Karpas-422 (cell line): Measurements from ENCODE around the gene APOA5. TPM values are rescaled to one million over a fixed set of nuclear protein-coding genes. Genes with fewer than 3 reads are reported as not detected.

Source experiments
- DNase-seq: peaks from one replicate; pipeline ENCODE4 v3.0.0-alpha.2; 2015
- H2AFZ ChIP-seq: fragments of 200-600 bp; sonication (generic); 2 replicates; pipeline ENCODE4 v1.6.1; 2014; ENCODE audit warnings: antibody characterized with exemption, low read length, mixed read lengths
- H3K27ac ChIP-seq: fragments of 200-600 bp; sonication (generic); 2 replicates; pipeline ENCODE4 v1.5.1; 2014; ENCODE audit warnings: mild to moderate bottlenecking, low read length, moderate library complexity
- H3K27me3 ChIP-seq: fragments of 200-600 bp; sonication (generic); 2 replicates; pipeline ENCODE4 v1.6.1; 2014; ENCODE audit warnings: low read length, mixed read lengths
- H3K36me3 ChIP-seq: fragments of 200-600 bp; sonication (generic); 2 replicates; pipeline ENCODE4 v1.6.1; 2014; ENCODE audit warnings: low read length, mixed read lengths; ENCODE audit not compliant: insufficient read depth
- H3K4me1 ChIP-seq: fragments of 200-600 bp; sonication (generic); 2 replicates; pipeline ENCODE4 v1.6.1; 2014; ENCODE audit warnings: mild to moderate bottlenecking, low read length, mixed read lengths
- H3K4me2 ChIP-seq: fragments of 200-600 bp; sonication (generic); 2 replicates; pipeline ENCODE4 v1.6.1; 2014; ENCODE audit warnings: low read length, low read depth, mild to moderate bottlenecking; ENCODE audit not compliant: poor library complexity, severe bottlenecking
- H3K4me3 ChIP-seq: fragments of 200-600 bp; sonication (generic); 2 replicates; pipeline ENCODE4 v1.5.1; 2014; ENCODE audit warnings: mild to moderate bottlenecking, antibody characterized with exemption, low read length, mixed read lengths
- H3K79me2 ChIP-seq: fragments of 200-600 bp; sonication (generic); 2 replicates; pipeline ENCODE4 v1.6.1; 2014; ENCODE audit warnings: mild to moderate bottlenecking, low read length, mixed read lengths
- H3K9ac ChIP-seq: fragments of 200-600 bp; sonication (generic); 2 replicates; pipeline ENCODE4 v1.6.0; 2014; ENCODE audit warnings: low read length
- H3K9me2 ChIP-seq: fragments of 200-600 bp; sonication (generic), shearing (Covaris generic); replicated peaks from 2 replicates; pipeline ENCODE4 v1.6.0; 2014; ENCODE audit warnings: mild to moderate bottlenecking, low read length, moderate library complexity; ENCODE audit not compliant: insufficient read depth
- H3K9me3 ChIP-seq: fragments of 300-700, 200-600 bp; sonication (generic); 2 replicates; pipeline ENCODE4 v1.6.1; 2014; ENCODE audit warnings: low read length, mixed read lengths
- H4K20me1 ChIP-seq: fragments of 200-600 bp; sonication (generic); 2 replicates; pipeline ENCODE4 v1.6.1; 2014; ENCODE audit warnings: mild to moderate bottlenecking, antibody characterized with exemption, low read length, low read depth; ENCODE audit not compliant: insufficient read depth
- total RNA-seq: library from RNA; depleted of rRNA; stranded (reverse); fragments of >200 nt; shearing (Covaris generic); gene quantifications from 2 replicates; pipeline ENCODE4 v1.2.3, GENCODE V29; 2014; ENCODE audit warnings: low replicate concordance; rRNA removed

The APOA5 gene
- total RNA-seq, 1 experiment from 2014 or later = not detected

DNA sequence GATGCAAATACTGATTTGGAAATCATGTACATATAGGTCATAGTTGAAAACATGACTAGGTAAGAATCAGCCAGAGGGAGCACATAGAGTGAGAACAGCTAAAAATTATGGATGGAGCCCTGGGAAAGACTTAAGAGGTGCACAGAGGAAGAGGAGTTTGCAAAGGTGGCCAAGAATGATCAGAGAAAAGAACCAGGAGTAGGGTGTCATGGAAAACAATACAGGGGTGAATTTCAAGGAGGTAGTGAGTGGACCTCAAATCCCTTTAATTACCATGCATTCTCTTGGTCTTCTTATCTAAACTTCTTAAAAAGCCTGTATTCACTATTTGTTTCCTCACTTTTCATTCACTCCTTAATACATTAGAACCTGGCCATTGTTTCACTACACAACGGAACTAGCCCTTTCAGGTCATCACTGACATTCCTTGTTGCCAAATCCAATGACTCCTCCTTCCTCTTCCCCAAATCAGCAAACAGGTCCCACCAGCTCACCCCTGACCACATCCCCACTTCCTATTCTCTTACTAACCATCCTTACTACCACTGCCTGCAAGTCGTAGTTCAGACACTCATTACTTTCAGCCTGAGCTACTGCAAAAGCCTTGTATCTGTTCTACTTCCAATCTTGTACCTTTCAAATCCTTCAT lies 41.5 kb downstream of the APOA5 start:
- Histone ChIP-seq H3K36me3 (peaks cover 4% of the 10 kb centered on the region; the same call in 1 of the 2 replicates), H3K27me3 (no peaks in the 10 kb centered on the region), H4K20me1 (no peaks in the 10 kb centered on the region)

DNA sequence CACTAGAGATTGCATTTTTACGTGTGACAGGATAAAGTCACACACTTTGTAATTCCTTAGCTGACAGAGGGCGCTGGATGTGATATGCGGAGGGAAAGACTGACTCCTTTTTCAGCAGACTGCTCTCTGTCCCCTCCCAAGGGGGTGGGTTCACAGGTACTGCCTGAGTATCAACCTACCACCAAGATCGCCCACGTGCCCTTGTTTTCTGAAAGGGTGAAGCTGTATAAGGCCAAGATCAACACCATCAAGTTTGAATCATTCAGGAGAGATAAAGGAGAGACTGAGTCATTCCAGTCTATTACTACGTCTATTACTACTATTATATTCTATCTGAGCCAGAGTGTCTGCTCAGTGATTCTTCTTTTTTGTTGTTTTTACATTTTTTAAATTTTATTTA lies 49.6 kb downstream of the APOA5 start:
- Histone ChIP-seq H3K36me3 (no peaks in the 10 kb centered on the region), H2AFZ (no peak overlapping the region), H3K9me2 (no peaks in the 10 kb centered on the region), H3K4me2 (no peak overlapping the region), H3K27ac (no peak overlapping the region), H3K79me2 (no peaks in the 10 kb centered on the region), H3K4me1 (no peaks in the 10 kb centered on the region), H3K9ac (no peak overlapping the region), H3K9me3 (no peaks in the 10 kb centered on the region), H4K20me1 (no peaks in the 10 kb centered on the region), H3K4me3 (no peak overlapping the region), H3K27me3 (no peaks in the 10 kb centered on the region)
- DNase-seq = no peak

More for the DNA sequence above, 41.5 kb downstream of the APOA5 start:
- Histone ChIP-seq H3K4me1 (no peaks in the 10 kb centered on the region), H3K4me3 (no peak overlapping the region), H3K9ac (no peak overlapping the region), H3K27ac (no peak overlapping the region), H3K9me3 (no peaks in the 10 kb centered on the region), H2AFZ (no peak overlapping the region), H3K79me2 (no peaks in the 10 kb centered on the region), H3K4me2 (no peak overlapping the region), H3K9me2 (no peaks in the 10 kb centered on the region)
- no peak for DNase-seq

DNA sequence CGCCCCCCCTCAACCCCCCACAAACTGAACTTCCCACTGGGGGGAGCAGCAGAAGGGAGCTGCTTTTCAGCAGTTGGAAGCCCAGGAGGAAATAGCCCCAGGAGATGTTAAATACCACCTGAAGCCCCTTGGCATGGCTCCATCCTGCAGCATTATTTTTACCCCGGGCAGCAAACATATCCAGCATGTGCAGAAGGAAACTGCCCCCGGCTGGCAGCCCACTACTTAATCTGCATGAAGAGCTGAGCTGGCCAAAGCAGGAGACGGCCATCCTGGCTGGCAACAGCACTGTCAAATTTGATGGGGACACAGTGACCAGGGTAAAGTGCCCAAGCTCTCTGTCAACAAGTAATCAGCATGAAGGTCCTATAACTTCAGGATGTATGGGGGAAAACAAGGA lies 50.9 kb downstream of the APOA5 start:
- no peaks in the 10 kb centered on the region for H3K27me3 ChIP-seq
- H3K4me3 ChIP-seq = no peak overlapping the region
- no peak overlapping the region for H3K9ac ChIP-seq
- H3K9me2 ChIP-seq = no peaks in the 10 kb centered on the region
- no peak overlapping the region for H3K4me2 ChIP-seq
- H4K20me1 ChIP-seq = no peaks in the 10 kb centered on the region
- no peaks in the 10 kb centered on the region for H3K79me2 ChIP-seq
- H3K9me3 ChIP-seq = no peaks in the 10 kb centered on the region
- H3K36me3 ChIP-seq = no peaks in the 10 kb centered on the region
- H3K4me1 ChIP-seq = no peaks in the 10 kb centered on the region
- no peak for DNase-seq
- no peak overlapping the region for H3K27ac ChIP-seq
- H2AFZ ChIP-seq = no peak overlapping the region

Other genes with a start within 250 kb of the APOA5 start
- 6.4 and 14.1 TPM in 2 replicates for gene BUD13, start 18.9 kb downstream of the APOA5 start, total RNA-seq
- gene ZPR1, start 3.9 kb downstream of the APOA5 start, total RNA-seq = 29.8 and 44.7 TPM in 2 replicates
- gene APOA4, start 31.4 kb upstream of the APOA5 start, total RNA-seq = not detected in 2 replicates
- gene APOC3, start 38.0 kb upstream of the APOA5 start, total RNA-seq = not detected in 2 replicates
- not detected in 2 replicates for gene APOA1, start 45.7 kb upstream of the APOA5 start, total RNA-seq